Upper lobe of left lung (tissue), 6 donors: Measurements from ENCODE around the gene PUS1. TPM values are rescaled to one million over a fixed set of nuclear protein-coding genes. Genes with fewer than 3 reads are reported as not detected.
"Not testable (repeated sequence)": the region's sequence is repeated elsewhere in the genome, so short reads cannot be mapped to it uniquely, and the experiment has no call there.

Source experiments
- ATAC-seq, 2 donors: fragments of 200-7000 bp; cut with Tn5 transposase; one replicate each; pipeline ENCODE4 v1.9.1; 2022; ENCODE audit warnings: mild to moderate bottlenecking in 2 of 2, moderate library complexity in 2 of 2; ENCODE audit not compliant: low FRiP score in 2 of 2
- DNase-seq, 2 donors: peaks; one replicate each; pipeline ENCODE4 v3.0.0-alpha.2; 2019 to 2020
- H3K27ac ChIP-seq, 4 donors: fragments of 200-600 bp; sonication (generic); one replicate each; pipeline ENCODE4 v1.5.1; 2016 to 2019
- H3K27me3 ChIP-seq, 4 donors: fragments of 200-600 bp; sonication (generic); one replicate each; pipeline ENCODE4 v1.5.1; 2017 to 2019
- H3K36me3 ChIP-seq, 4 donors: fragments of 200-600 bp; sonication (generic); one replicate each; pipeline ENCODE4 v1.5.1; 2016 to 2019
- H3K4me1 ChIP-seq, 4 donors: fragments of 200-600 bp; sonication (generic); one replicate each; pipeline ENCODE4 v1.5.1; 2018 to 2019
- H3K4me3 ChIP-seq, 4 donors: fragments of 200-600 bp; sonication (generic); one replicate each; pipeline ENCODE4 v1.5.1; 2017 to 2019; ENCODE audit warnings: mild to moderate bottlenecking in 2 of 4, moderate library complexity in 1 of 4
- H3K9me3 ChIP-seq, 4 donors: fragments of 200-600 bp; sonication (generic); one replicate each; pipeline ENCODE4 v1.5.1; 2018 to 2019
- CTCF ChIP-seq, 6 experiments: fragments of 450-650 bp in 4 of 6; fragments of 200-600 bp in 2 of 6; sonication (generic) in 2 of 6; IDR thresholded peaks; one replicate each; pipeline ENCODE4 v1.5.1; 2016 to 2019; ENCODE audit warnings: antibody characterized with exemption in 6 of 6
- EP300 ChIP-seq, 4 donors: sonication (generic); formaldehyde crosslinking; IDR thresholded peaks; one replicate each; pipeline ENCODE4 v1.5.1; 2017; ENCODE audit warnings: antibody characterized with exemption in 4 of 4, control low read depth in 2 of 4
- POLR2A ChIP-seq, 4 donors: fragments of 450-650 bp; IDR thresholded peaks; one replicate each; pipeline ENCODE4 v1.5.1; 2016 to 2017; ENCODE audit warnings: antibody characterized with exemption in 4 of 4, mild to moderate bottlenecking in 2 of 4
- POLR2AphosphoS5 ChIP-seq, 2 donors: sonication (generic); formaldehyde crosslinking; IDR thresholded peaks; one replicate each; pipeline ENCODE4 v1.5.1; 2017; ENCODE audit warnings: antibody characterized with exemption in 2 of 2
- WGBS, 2 donors: methylation state at CpG; one replicate each; pipeline ENCODE4 v1.1.5; 2017 to 2018; 5-methylcytosine and 5-hydroxymethylcytosine counted together
- total RNA-seq, 6 donors: library from RNA; depleted of rRNA in 4 of 6; stranded (reverse); fragments of >200 nt in 4 of 6; gene quantifications; one replicate each; pipeline versions ENCODE4 v1.1.0 to v1.2.1, GENCODE V29; 2016 to 2021
- donor health status: DM: no; HTN: no; CAD: no; lungs with moderate emphysema.
- donor health status: DM: no; HTN: yes; CAD: no; lungs with severe emphysema.

PUS1 gene
- total RNA-seq, 6 donors from 2014 or later = 11.3 to 30.7 (median 22.5) TPM

GRCh38 chr12:131948166-131948712, 19.2 kb downstream of the PUS1 start:
- ATAC-seq = no peak
- H3K9me3 ChIP-seq = no peaks in the 10 kb centered on the region
- DNase-seq = no peak
- peaks cover 0 to 15% (median 0%) of the 10 kb centered on the region in 4 donors for H3K36me3 ChIP-seq
- no peak overlapping the region for H3K4me3 ChIP-seq
- no peak for TF ChIP-seq EP300 (IDR thresholded peaks at IDR 0.05)
- TF ChIP-seq POLR2AphosphoS5 (IDR thresholded peaks at IDR 0.05) = no peak
- TF ChIP-seq CTCF (IDR thresholded peaks at IDR 0.05) = no peak
- TF ChIP-seq POLR2A (IDR thresholded peaks at IDR 0.05) = no peak
- peak overlapping the region in 3 of 4 donors; percentile 87 to 88 (median 87) for H3K27ac ChIP-seq
- 33 to 68% methylated on average over 1 of the region's 1 CpG for WGBS, 2 donors
- H3K27me3 ChIP-seq = no peaks in the 10 kb centered on the region
- H3K4me1 ChIP-seq = peaks cover 8 to 41% (median 20%) of the 10 kb centered on the region in 4 donors

- Histone ChIP-seq H3K4me1 (peaks cover 8 to 41% (median 20%) of the 10 kb centered on the region in 4 donors), H3K4me3 (peak overlapping the region; percentile 22 to 100 (median 86)), H3K27ac (peak overlapping the region; percentile 81 to 88 (median 87))
- H3K27me3 ChIP-seq, H3K9me3 ChIP-seq, DNase-seq, H3K36me3 ChIP-seq: not testable (repeated sequence)
- 35 to 50% methylated on average over 18 to 23 of the region's 23 CpGs for WGBS, 2 donors
- ATAC-seq = peak in 1 of 2 donors; percentile 10
Measured at GRCh38 chr12:131948713-131949430, 19.8 kb downstream of the PUS1 start.

GRCh38 chr12:131949431-131950181, 20.5 kb downstream of the PUS1 start, which contains the start of gene EP400:
EP400 (plus strand) TSS chr12:131949942; CDS start chr12:131960620, 10,678 bp downstream.
- peak; percentile 67 to 83 for TF ChIP-seq POLR2AphosphoS5 (IDR thresholded peaks at IDR 0.05)
- no peak for TF ChIP-seq EP300 (IDR thresholded peaks at IDR 0.05)
- TF ChIP-seq POLR2A (IDR thresholded peaks at IDR 0.05) = peak in 3 of 4 donors; percentile 32 to 78 (median 57)
- peak; percentile 39 to 94 (median 82) for TF ChIP-seq CTCF (IDR thresholded peaks at IDR 0.05)
- 7% methylated on average over 17 of the region's 97 CpGs; no CpG with 5 or more reads in 1 of the 2 donors for WGBS, 2 donors
- no peaks in the 10 kb centered on the region for H3K27me3 ChIP-seq
- ATAC-seq = peak; percentile 98
- H3K27ac ChIP-seq = peak within 1 kb of the TSS; percentile 81 to 88 (median 87)
- peaks cover 0 to 4% (median 0%) of the 10 kb centered on the region in 4 donors for H3K36me3 ChIP-seq
- peak within 1 kb of the TSS; percentile 84 to 100 (median 90) for H3K4me3 ChIP-seq
- peak; percentile 98 for DNase-seq
- H3K9me3 ChIP-seq = no peaks in the 10 kb centered on the region
- H3K4me1 ChIP-seq = peaks cover 8 to 41% (median 20%) of the 10 kb centered on the region in 4 donors

GRCh38 chr12:131950182-131950913, 21.3 kb downstream of the PUS1 start:
- ATAC-seq (peak in 1 of 2 donors; percentile 54), DNase-seq (peak in 1 of 2 donors; percentile 27)
- Histone ChIP-seq H3K27me3 (no peaks in the 10 kb centered on the region), H3K27ac (peak overlapping the region; percentile 81 to 88 (median 87)), H3K4me3 (peak overlapping the region; percentile 84 to 100 (median 90)), H3K9me3 (no peaks in the 10 kb centered on the region), H3K4me1 (peaks cover 8 to 41% (median 20%) of the 10 kb centered on the region in 4 donors), H3K36me3 (no peaks in the 10 kb centered on the region)
- TF ChIP-seq CTCF (IDR thresholded peaks at IDR 0.05) = no peak
- no peak for TF ChIP-seq POLR2AphosphoS5 (IDR thresholded peaks at IDR 0.05)
- TF ChIP-seq EP300 (IDR thresholded peaks at IDR 0.05) = no peak
- peak in 1 of 4 donors; percentile 2 for TF ChIP-seq POLR2A (IDR thresholded peaks at IDR 0.05)
- WGBS, 2 donors = 2% methylated on average over 9 to 28 of the region's 79 CpGs

GRCh38 chr12:131953810-131954209, 24.7 kb downstream of the PUS1 start:
- not testable (repeated sequence) for H3K27ac ChIP-seq, DNase-seq, H3K4me3 ChIP-seq, H3K9me3 ChIP-seq, ATAC-seq, H3K36me3 ChIP-seq, H3K27me3 ChIP-seq
- WGBS, 2 donors = 92 to 96% methylated on average over 9 of the region's 9 CpGs
- H3K4me1 ChIP-seq = peaks cover 8 to 39% (median 22%) of the 10 kb centered on the region in 4 donors

GRCh38 chr12:131954460-131954859, 25.4 kb downstream of the PUS1 start:
- WGBS, 2 donors = 96 to 98% methylated on average over 12 to 13 of the region's 13 CpGs
- H3K4me3 ChIP-seq, H3K36me3 ChIP-seq, ATAC-seq, H3K9me3 ChIP-seq, H3K27ac ChIP-seq, H3K27me3 ChIP-seq, DNase-seq: not testable (repeated sequence)
- H3K4me1 ChIP-seq = peaks cover 8 to 39% (median 23%) of the 10 kb centered on the region in 4 donors
